Forelimb muscle (tissue), 1 donor: ENCODE data around the gene PTGES3. TPM values are rescaled to one million over a fixed set of nuclear protein-coding genes. Genes with fewer than 3 reads are reported as not detected.
"Not testable (repeated sequence)": the region's sequence is repeated elsewhere in the genome, so short reads cannot be mapped to it uniquely, and the experiment has no call there.

Experiments
- DNase-seq: peaks from one replicate; pipeline ENCODE4 v3.0.0-alpha.2; 2013; ENCODE audit warnings: low read depth
- polyA plus RNA-seq: library from polyadenylated mRNA; unstranded; fragments of 120-200 nt; gene quantifications from one replicate; pipeline ENCODE4 v1.2.1, GENCODE V29; 2013; ENCODE audit not compliant: insufficient read length

PTGES3 gene, protein sequence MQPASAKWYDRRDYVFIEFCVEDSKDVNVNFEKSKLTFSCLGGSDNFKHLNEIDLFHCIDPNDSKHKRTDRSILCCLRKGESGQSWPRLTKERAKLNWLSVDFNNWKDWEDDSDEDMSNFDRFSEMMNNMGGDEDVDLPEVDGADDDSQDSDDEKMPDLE
- 178 TPM for polyA plus RNA-seq

DNA sequence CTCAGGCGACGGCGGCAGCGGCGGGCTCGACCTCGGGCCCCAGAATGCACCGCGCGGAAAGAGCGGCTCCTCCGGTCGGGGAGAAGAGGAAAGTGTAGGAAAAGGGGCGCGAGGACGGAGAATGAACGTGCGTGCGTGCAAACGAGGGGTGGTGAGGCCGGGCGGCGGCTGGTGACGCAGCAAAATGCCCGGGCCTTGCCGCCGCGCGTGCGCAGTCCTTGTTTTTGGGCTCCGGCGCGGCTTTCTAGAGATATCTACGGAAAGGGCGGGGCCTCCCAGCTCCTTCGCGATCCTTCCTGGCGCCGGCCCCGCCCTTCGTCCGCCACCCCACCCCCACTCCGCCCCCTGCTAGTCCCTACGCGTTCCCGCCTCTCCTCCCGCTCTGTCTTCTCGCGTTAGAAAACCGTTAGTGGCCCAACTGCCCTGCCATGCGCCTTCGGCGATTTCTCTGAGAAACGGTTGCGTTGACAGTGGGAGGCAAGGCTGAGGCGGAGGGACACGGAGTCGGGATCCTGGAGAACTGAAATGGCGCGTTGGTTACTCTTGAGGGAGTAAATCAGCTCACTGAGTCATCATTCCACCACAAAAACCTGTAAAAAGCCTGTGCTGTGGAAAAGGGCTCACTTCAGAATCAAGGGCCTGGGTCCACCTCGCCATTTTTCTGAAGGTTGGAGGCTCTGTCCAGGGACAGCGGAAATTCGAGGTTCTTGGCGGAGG lies at the start of gene PTGES3:
Gene PTGES3, minus strand, starts transcription at position 156 of the 717 bp plus-strand sequence. CDS start 285 bp downstream, outside the sequence.
- DNase-seq, result peak; percentile 92

GRCh38 chr12:56728139-56728861 lies 40.2 kb upstream of the PTGES3 start:
- no peak for DNase-seq

GRCh38 chr12:56726196-56726675 lies 38.2 kb upstream of the PTGES3 start:
- not testable (repeated sequence) for DNase-seq

DNA sequence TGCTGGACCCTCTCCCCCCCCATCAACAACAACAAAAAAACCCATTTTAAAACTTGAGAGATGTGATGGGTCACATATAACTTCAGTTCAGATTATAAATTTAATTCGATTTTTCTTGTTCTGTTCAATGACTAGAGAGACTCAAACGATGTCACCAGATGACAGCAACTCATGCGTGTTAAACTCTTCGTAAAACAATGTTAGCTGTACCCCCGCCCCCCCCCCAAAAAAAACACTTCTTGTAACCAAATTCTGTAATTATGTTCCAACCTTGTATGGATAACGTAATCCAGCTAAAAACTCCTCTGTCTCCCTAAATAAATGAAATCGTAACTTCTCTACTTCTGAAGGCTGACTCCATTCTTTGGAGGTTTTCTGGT lies 37.6 kb upstream of the PTGES3 start:
- no peak for DNase-seq

- peak; percentile 93 for DNase-seq
These were observed 37.1 kb upstream of the PTGES3 start, which contains the start of gene NACA for GRCh38 chr12:56724972-56725722. NACA (minus strand) TSS chr12:56725299; CDS start chr12:56724521, 778 bp downstream.

DNA sequence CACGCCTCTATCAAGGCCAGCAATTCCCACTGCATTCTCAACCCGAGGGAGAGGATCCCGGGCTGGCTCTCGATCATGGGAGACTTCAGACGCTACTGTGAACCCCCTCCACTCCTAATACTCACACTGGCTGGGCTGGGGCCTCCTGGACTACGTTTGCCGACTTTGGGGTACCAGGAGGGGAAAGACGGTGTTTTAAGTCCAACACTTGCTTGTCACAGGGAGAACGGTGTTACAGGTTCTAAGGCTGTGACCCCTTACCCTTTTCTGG lies 36.6 kb upstream of the PTGES3 start:
- DNase-seq, result no peak

DNA sequence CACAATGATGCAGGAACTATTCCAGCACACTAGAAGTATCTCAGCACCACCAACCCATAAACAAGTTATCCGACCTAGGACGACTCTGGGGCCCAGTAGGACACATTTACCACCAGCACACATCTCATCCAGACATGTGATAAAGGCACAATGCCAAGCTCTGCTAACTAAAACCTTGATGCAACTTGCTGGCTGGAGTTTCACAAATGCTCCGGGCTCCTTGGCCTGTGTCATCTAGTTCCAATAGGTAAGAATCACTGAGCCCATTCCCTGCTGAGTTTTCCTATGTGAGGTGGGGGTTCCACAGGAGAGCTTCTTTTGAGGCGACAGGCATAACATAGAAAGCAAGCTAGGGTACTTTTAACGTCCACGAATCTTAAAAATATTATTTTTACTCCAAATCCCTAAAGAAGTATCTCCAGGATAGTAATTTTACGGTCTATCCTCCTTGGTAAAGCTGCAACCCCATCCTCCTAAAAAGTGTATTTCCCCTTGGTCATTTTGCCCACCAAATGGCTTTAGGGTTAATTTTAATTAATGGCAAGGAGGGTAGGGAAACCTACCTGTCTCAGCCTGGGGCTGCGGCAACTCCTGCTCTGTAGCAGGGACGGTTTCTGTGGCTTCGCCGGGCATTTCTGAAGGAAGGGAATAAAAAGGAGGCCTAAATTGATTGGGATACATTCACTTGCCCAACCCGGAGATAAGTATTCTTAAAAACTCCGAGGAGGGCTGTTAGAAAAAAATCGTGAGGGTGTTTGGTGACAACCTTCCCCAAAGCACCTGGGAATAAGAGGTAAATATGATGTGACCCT lies 36.0 kb upstream of the PTGES3 start:
- DNase-seq, result no peak

GRCh38 chr12:56723352-56723751 lies 35.3 kb upstream of the PTGES3 start:
- no peak for DNase-seq

- no peak for DNase-seq
These were observed 34.7 kb upstream of the PTGES3 start for GRCh38 chr12:56722832-56723231.

- no peak for DNase-seq
These were observed 33.6 kb upstream of the PTGES3 start for GRCh38 chr12:56721721-56722120.

DNA sequence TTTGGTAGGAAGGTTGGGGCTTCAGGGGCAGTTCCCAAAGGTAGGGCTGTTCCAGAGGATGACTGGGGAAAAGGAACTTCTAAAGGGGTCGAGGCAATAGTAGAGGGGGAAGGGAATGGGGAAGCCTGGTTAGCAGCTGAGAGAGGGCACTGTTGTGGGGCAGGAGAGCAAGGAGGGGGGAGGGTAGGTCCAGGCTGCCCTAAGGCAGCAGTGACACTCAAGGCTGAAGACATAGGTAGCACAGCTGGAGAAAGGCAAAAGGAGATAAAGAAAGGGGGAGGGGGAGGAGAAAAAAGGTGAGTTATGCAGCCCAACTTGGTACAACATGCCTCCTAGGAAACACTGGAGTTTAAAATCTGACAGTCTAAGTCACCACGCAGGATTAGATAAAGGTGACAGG lies 33.1 kb upstream of the PTGES3 start:
- DNase-seq, result no peak

- DNase-seq, result no peak
These were observed 32.7 kb upstream of the PTGES3 start for GRCh38 chr12:56720731-56721151.

GRCh38 chr12:56719056-56719455 lies 31.0 kb upstream of the PTGES3 start:
- no peak for DNase-seq

DNA sequence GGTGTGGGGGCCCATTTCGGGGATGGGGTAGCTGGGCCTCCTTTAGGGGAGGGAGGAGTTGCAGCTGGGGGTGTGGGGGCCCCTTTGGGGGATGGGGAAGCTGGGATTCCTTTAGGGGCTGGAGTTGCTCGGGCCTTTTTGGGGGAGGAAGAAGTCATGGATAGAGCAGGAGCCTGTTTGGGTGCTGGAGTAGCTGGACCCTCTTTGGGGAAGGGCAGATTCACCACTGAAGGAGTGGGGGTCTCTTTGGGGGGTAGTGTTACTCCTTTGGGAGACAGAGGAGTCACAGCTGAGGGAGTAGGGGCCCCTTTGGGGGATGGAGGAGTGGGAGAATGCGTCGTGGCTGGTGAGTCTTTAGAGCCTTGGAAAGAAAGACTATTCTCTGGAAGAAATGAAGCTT lies 30.6 kb upstream of the PTGES3 start:
- DNase-seq, result no peak

- no peak for DNase-seq
These were observed 30.1 kb upstream of the PTGES3 start for GRCh38 chr12:56718149-56718548.

DNA sequence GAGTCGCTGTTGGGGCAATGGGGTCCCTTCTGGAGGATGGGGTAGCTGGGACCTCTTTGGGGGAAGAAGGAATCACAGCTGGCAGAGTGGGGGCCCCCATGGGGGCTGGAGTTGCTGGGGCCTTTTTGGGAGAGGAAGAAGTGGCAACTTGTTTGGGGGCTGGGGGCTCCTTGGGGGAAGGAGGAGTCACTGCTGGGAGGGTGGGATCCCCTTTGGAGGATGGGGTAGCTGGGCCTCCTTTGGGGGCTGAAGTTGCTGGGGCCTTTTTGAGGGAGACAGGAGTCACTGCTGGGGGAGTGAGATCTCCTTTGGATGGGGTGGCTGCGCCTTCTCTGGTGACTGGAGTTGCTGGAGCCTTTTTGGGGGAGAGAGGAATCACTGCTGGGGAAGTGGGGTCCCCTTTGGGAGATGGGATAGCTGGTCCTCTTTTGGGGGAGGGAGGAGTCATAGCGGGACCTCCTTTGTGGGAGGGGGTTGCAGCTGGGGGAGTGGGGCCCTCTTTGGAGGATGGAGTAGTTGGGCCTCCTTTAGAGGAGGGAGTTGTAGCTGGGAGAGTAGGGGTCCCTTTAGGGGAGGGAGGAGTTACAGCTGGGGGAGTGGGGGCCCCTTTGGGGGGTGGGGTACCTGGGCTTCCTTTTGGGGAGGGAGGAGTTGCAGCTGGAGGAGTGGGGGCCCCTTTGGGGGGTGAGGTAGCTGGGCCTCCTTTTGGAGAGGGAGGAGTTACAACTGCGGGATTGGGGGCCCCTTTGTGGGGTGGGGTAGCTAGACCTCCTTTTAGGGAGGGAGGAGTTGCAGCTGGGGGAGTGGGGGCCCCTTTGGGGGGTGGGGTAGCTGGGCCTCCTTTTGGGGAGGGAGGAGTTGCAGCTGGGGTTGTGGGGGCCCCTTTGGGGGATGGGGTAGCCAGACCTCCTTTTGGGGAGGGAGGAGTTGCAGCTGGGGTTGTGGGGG lies 29.1 kb upstream of the PTGES3 start:
- DNase-seq, result no peak

- no peak for DNase-seq
These were observed 28.4 kb upstream of the PTGES3 start for GRCh38 chr12:56716458-56716857.

DNA sequence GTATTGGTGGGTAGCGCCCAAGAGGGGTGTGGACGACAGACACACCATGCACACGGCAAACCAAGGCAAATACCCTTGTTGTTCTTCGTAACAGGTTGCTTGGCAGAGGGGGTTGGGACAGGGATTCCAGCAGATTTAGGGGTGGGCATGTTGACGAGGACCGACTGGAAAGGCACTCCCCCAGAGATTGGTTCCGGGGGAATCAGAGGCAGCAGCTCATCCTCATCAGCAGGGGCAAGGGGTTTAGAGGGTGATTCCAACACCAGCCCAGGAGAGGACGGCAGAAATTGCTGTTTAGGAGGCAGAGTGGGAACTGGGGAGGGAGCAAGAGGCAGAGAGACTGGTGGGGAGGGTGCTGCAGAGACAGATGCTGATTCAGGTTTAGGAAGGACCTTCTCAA lies 27.7 kb upstream of the PTGES3 start:
- no peak for DNase-seq

GRCh38 chr12:56714431-56714929 lies 26.4 kb upstream of the PTGES3 start:
- DNase-seq, result no peak

GRCh38 chr12:56713345-56713744 lies 25.3 kb upstream of the PTGES3 start:
- no peak for DNase-seq
